Measurements from ENCODE around the gene MCCC1.

MCCC1 gene

DNA sequence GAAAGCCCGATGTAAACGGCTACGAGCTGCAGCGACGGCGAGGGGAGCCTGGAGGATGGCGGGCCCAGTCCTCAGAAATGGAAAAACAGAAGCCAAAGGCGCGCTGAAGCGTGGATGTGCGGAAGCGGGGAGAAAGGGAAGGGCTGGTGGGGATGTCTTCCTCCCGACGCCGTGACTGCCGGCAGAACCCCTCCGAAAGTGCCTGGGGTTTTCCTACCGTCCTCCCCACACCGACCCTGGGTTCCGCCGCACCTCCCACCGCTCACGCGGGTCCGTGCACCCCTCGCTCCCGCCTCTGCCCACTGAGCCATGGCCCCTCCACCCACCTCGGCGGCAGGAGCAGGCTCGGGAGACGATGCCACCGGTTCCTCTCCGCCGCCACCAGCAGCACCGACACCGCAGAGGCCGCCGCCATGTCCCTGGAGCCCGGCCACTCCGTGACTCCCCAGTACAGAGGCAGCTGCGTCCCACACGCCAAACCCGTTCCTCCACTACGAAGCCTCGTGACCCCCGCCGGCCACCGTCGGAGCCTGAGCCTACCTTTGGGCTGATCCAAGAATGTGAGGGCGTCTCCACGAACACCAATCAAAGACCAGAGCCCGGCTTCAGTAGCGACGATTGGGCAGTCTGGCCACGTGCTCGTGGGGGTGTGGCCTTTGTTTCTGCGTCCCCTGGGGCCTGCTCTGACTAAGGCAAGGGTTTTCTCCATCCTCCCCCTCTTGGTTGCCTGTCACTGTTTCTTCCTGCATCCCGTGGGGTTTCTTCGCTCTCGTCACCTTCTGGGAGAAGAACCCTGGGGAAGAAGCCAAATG, at the start of gene MCCC1:
Gene MCCC1 (minus strand): TSS at position 471 of the 812 bp plus-strand sequence. CDS start 56 bp downstream, at position 415.
- peak; percentile 98 for DNase-seq (ENCODE audit: low read depth, low spot score)

GRCh38 chr3:183148056-183148455, 48.8 kb upstream of the MCCC1 start:
- Histone ChIP-seq H3K9ac (ENCODE audit: insufficient read length) (no peak overlapping the region), H3K9me3 (ENCODE audit: low read depth, low read length) (no peaks in the 10 kb centered on the region), H3K27ac (no peak overlapping the region), H3K4me3 (no peak overlapping the region), H3K36me3 (ENCODE audit: insufficient read depth, low read length) (no peaks in the 10 kb centered on the region)
- no peak for DNase-seq (ENCODE audit: low read depth, low spot score)
- TF ChIP-seq FOXP2 (optimal IDR thresholded peaks at IDR 0.05; ENCODE audit: control extremely low read depth, extremely low read length, insufficient read depth) (no peak), POLR2AphosphoS5 (IDR thresholded peaks at IDR 0.05; ENCODE audit: borderline replicate concordance, low read depth, low read length) (no peak), EZH2 (IDR thresholded peaks at IDR 0.05) (no peak)

More for the DNA sequence above, at the start of gene MCCC1:
- H3K9me3 ChIP-seq (ENCODE audit: low read depth, low read length), result no peaks in the 10 kb centered on the region
- H3K4me3 ChIP-seq, result peak within 1 kb of the TSS; percentile 89
- peak within 1 kb of the TSS; percentile 9 for H3K27ac ChIP-seq
- H3K36me3 ChIP-seq (ENCODE audit: insufficient read depth, low read length), result 0 out of 2 replicates have a peak, but pooled peaks cover 4% of the 10 kb centered on the region
- TF ChIP-seq POLR2AphosphoS5 (IDR thresholded peaks at IDR 0.05; ENCODE audit: borderline replicate concordance, low read depth, low read length) (peak; percentile 88), FOXP2 (optimal IDR thresholded peaks at IDR 0.05; ENCODE audit: control extremely low read depth, extremely low read length, insufficient read depth) (peak; percentile 82), EZH2 (IDR thresholded peaks at IDR 0.05) (no peak)
- peak within 1 kb of the TSS; percentile 89 for H3K9ac ChIP-seq (ENCODE audit: insufficient read length)

DNA sequence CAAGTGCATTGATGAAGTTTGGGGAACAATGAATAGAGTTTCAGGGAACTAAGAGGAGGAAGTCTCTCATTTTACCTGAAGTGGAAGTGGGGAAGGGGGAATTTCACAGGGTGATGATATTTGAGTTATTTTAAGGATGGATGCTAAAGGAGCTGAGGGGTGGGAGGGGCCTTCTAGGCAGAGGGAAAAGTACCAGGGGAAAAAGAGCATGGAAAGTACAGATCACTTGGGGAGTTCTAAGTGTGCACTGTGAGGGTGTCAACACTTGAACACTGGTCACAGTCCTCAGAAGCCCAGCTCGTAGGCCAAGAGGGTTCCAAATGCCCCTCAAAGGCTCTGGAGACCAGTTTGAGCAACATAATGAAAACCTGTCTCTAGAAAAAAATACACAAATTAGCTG, 45.1 kb upstream of the MCCC1 start:
- Histone ChIP-seq H3K4me3 (no peak overlapping the region), H3K9me3 (ENCODE audit: low read depth, low read length) (no peaks in the 10 kb centered on the region), H3K27ac (no peak overlapping the region), H3K9ac (ENCODE audit: insufficient read length) (no peak overlapping the region), H3K36me3 (ENCODE audit: insufficient read depth, low read length) (no peaks in the 10 kb centered on the region)
- no peak for DNase-seq (ENCODE audit: low read depth, low spot score)
- TF ChIP-seq FOXP2 (optimal IDR thresholded peaks at IDR 0.05; ENCODE audit: control extremely low read depth, extremely low read length, insufficient read depth) (no peak), EZH2 (IDR thresholded peaks at IDR 0.05) (no peak), POLR2AphosphoS5 (IDR thresholded peaks at IDR 0.05; ENCODE audit: borderline replicate concordance, low read depth, low read length) (no peak)

GRCh38 chr3:183142199-183142598, 42.9 kb upstream of the MCCC1 start:
- H3K36me3 ChIP-seq (ENCODE audit: insufficient read depth, low read length), result no peaks in the 10 kb centered on the region
- no peak for DNase-seq (ENCODE audit: low read depth, low spot score)
- H3K27ac ChIP-seq, result no peak overlapping the region
- no peak overlapping the region for H3K4me3 ChIP-seq
- TF ChIP-seq FOXP2 (optimal IDR thresholded peaks at IDR 0.05; ENCODE audit: control extremely low read depth, extremely low read length, insufficient read depth) (no peak), EZH2 (IDR thresholded peaks at IDR 0.05) (no peak), POLR2AphosphoS5 (IDR thresholded peaks at IDR 0.05; ENCODE audit: borderline replicate concordance, low read depth, low read length) (no peak)
- H3K9ac ChIP-seq (ENCODE audit: insufficient read length), result no peak overlapping the region
- no peaks in the 10 kb centered on the region for H3K9me3 ChIP-seq (ENCODE audit: low read depth, low read length)

- DNase-seq (ENCODE audit: low read depth, low spot score), result no peak
- no peak overlapping the region for H3K27ac ChIP-seq
- no peaks in the 10 kb centered on the region for H3K9me3 ChIP-seq (ENCODE audit: low read depth, low read length)
- H3K9ac ChIP-seq (ENCODE audit: insufficient read length), result no peak overlapping the region
- H3K4me3 ChIP-seq, result no peak overlapping the region
- H3K36me3 ChIP-seq (ENCODE audit: insufficient read depth, low read length), result no peaks in the 10 kb centered on the region
- TF ChIP-seq FOXP2 (optimal IDR thresholded peaks at IDR 0.05; ENCODE audit: control extremely low read depth, extremely low read length, insufficient read depth) (no peak), POLR2AphosphoS5 (IDR thresholded peaks at IDR 0.05; ENCODE audit: borderline replicate concordance, low read depth, low read length) (no peak), EZH2 (IDR thresholded peaks at IDR 0.05) (no peak)
These were observed 35.5 kb upstream of the MCCC1 start for GRCh38 chr3:183134844-183135243.

DNA sequence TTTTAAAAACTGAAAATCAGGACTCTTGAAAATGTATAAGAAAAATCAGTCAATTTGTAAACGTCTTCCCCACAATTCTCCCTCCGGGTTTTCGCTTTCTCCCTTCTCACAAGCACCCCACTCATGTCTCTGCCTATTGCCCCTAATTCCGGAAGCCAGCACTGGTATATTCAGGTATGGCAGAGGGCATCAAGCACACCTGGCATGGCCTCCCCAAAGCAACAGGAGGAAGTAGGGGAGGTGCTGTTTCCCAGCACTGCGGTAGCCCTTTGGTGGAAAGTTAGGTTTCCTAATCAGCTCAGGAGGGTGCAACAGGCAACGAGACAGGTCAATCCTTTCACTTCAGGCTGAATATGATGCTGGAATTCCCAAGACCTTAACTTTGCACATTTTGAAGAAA, 33.1 kb upstream of the MCCC1 start:
- Histone ChIP-seq H3K9ac (ENCODE audit: insufficient read length) (no peak overlapping the region), H3K36me3 (ENCODE audit: insufficient read depth, low read length) (no peaks in the 10 kb centered on the region), H3K4me3 (no peak overlapping the region), H3K9me3 (ENCODE audit: low read depth, low read length) (no peaks in the 10 kb centered on the region; the same call in 1 of the 2 replicates), H3K27ac (no peak overlapping the region)
- no peak for DNase-seq (ENCODE audit: low read depth, low spot score)
- TF ChIP-seq EZH2 (IDR thresholded peaks at IDR 0.05) (no peak), POLR2AphosphoS5 (IDR thresholded peaks at IDR 0.05; ENCODE audit: borderline replicate concordance, low read depth, low read length) (no peak), FOXP2 (optimal IDR thresholded peaks at IDR 0.05; ENCODE audit: control extremely low read depth, extremely low read length, insufficient read depth) (no peak)

DNA sequence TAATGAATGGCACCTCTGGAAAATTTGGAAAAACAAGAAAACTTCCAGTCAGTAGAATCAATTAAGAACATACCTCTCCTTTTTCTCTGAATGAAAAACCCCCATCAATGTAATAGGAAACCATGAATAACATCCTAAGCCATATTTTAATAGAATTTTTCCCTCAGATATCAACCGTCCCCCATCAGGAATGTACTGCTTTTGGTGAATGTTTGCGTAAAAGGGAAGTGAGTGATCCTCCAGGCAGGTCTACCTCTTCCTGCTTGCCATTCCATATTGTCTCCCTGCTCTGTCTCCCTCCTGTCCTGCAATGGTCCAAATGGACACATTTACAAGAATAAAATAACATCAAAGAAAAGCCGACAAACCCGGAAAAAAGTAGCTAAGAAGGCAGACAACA, 32.4 kb upstream of the MCCC1 start:
- no peak overlapping the region for H3K27ac ChIP-seq
- DNase-seq (ENCODE audit: low read depth, low spot score), result no peak
- TF ChIP-seq FOXP2 (optimal IDR thresholded peaks at IDR 0.05; ENCODE audit: control extremely low read depth, extremely low read length, insufficient read depth), result no peak
- TF ChIP-seq EZH2 (IDR thresholded peaks at IDR 0.05), result no peak
- TF ChIP-seq POLR2AphosphoS5 (IDR thresholded peaks at IDR 0.05; ENCODE audit: borderline replicate concordance, low read depth, low read length), result no peak
- no peaks in the 10 kb centered on the region for H3K36me3 ChIP-seq (ENCODE audit: insufficient read depth, low read length)
- H3K9ac ChIP-seq (ENCODE audit: insufficient read length), result no peak overlapping the region
- no peak overlapping the region for H3K4me3 ChIP-seq
- no peaks in the 10 kb centered on the region; the same call in 1 of the 2 replicates for H3K9me3 ChIP-seq (ENCODE audit: low read depth, low read length)

DNA sequence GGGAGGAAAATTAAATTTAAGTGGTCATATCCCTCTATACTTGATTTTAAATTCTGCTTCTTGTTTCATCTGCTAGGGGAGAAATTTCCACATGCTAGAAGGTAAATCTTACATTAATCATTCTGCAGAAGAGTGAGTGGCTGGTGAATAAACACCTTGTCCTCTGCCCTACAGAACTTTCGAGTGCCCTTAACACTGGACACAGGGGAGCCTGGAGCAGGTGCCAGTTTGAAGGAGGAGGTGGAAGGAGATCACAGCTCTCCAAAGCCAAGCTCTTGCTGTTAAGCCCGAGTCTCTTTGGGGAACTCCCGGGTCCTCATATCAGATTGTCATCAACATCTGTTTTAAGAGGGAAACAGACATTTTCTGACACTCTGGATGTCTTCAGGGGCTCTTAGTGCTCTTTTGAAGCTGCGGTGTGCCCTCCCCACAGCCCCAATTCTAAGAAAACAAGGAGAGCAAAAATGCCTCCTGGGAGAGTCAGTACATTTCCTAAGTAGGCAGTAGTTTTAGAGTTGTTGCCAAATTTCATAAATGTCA, 32.0 kb upstream of the MCCC1 start:
- H3K9ac ChIP-seq (ENCODE audit: insufficient read length), result no peak overlapping the region
- DNase-seq (ENCODE audit: low read depth, low spot score), result no peak
- H3K27ac ChIP-seq, result no peak overlapping the region
- H3K36me3 ChIP-seq (ENCODE audit: insufficient read depth, low read length), result no peaks in the 10 kb centered on the region
- no peaks in the 10 kb centered on the region; the same call in 1 of the 2 replicates for H3K9me3 ChIP-seq (ENCODE audit: low read depth, low read length)
- H3K4me3 ChIP-seq, result no peak overlapping the region
- TF ChIP-seq POLR2AphosphoS5 (IDR thresholded peaks at IDR 0.05; ENCODE audit: borderline replicate concordance, low read depth, low read length) (no peak), EZH2 (IDR thresholded peaks at IDR 0.05) (no peak), FOXP2 (optimal IDR thresholded peaks at IDR 0.05; ENCODE audit: control extremely low read depth, extremely low read length, insufficient read depth) (no peak)

All from SK-N-MC (cell line).